ENCODE results near the gene ASPN. TPM values are rescaled to one million over a fixed set of nuclear protein-coding genes. Genes with fewer than 3 reads are reported as not detected.

ASPN gene
- total and polyA plus RNA-seq, 10 of the 15 experiments (the other 5 are each of a cell fraction or from before 2014, with no cell fraction given): 0.03 to 0.47 (median 0.42) TPM; not detected in 7

GRCh38 chr9:92457576-92457975 lies 24.7 kb downstream of the ASPN start:
- H3K4me3 ChIP-seq: no peak overlapping the region
- in situ Hi-C loops (cut with MboI): no loop called here
- no peak for FAIRE-seq
- no peak for TF ChIP-seq NR2C2 (IDR thresholded peaks at IDR 0.05; ENCODE audit: borderline replicate concordance, control insufficient read depth, insufficient read length, low read depth)
- TF ChIP-seq ATF7 (IDR thresholded peaks at IDR 0.05; ENCODE audit: low read depth): no peak
- no peak for TF ChIP-seq ZNF217 (IDR thresholded peaks at IDR 0.05)
- TF ChIP-seq STAT1 (conservative IDR thresholded peaks at IDR 0.05): no peak
- no peak for TF ChIP-seq FOXK2 (IDR thresholded peaks at IDR 0.05)
- no peak for TF ChIP-seq PRDM15 (CRISPR knock-in tag; IDR thresholded peaks at IDR 0.05)
- no peak for TF ChIP-seq BHLHE40 (IDR thresholded peaks at IDR 0.05; ENCODE audit: borderline replicate concordance in 1 of 2, low read depth in 2 of 2, low read length in 1 of 2)
- no peak for TF ChIP-seq ZNF207 (IDR thresholded peaks at IDR 0.05; ENCODE audit: borderline replicate concordance)
- TF ChIP-seq BACH1 (IDR thresholded peaks at IDR 0.05; ENCODE audit: borderline replicate concordance): no peak
- TF ChIP-seq ESRRA (IDR thresholded peaks at IDR 0.05; ENCODE audit: low read length): no peak
- no peak for TF ChIP-seq ZNF622 (IDR thresholded peaks at IDR 0.05)
- no peak for TF ChIP-seq NR2F1 (conservative IDR thresholded peaks at IDR 0.05)
- no peak for TF ChIP-seq ZNF274 (IDR thresholded peaks at IDR 0.05; ENCODE audit: insufficient read depth, insufficient read length)
- no peak for TF ChIP-seq PML (IDR thresholded peaks at IDR 0.05; ENCODE audit: low read length)
- TF ChIP-seq SRF (IDR thresholded peaks at IDR 0.05; ENCODE audit: low read depth in 2 of 2, low read length in 2 of 2): no peak
- no peak for TF ChIP-seq CBX3 (IDR thresholded peaks at IDR 0.05; ENCODE audit: borderline replicate concordance, low read depth)
- TF ChIP-seq RBBP5 (conservative IDR thresholded peaks at IDR 0.05): no peak
- TF ChIP-seq USF1 (IDR thresholded peaks at IDR 0.05; ENCODE audit: borderline replicate concordance, extremely low read length, insufficient read depth, low read depth, low read length): no peak
- TF ChIP-seq ASH2L (IDR thresholded peaks at IDR 0.05; ENCODE audit: borderline replicate concordance, low read depth): no peak
- no TSS peak for BruUV-seq (replicated peaks)
- H3K9ac ChIP-seq (ENCODE audit: control insufficient read depth, insufficient read depth, low read length): no peak overlapping the region
- no peak for ATAC-seq
- no peak overlapping the region for H3K27ac ChIP-seq (ENCODE audit: control insufficient read depth, insufficient read depth)
- no peak for DNase-seq (ENCODE audit: low read depth, low spot score)
- 99% methylated on average over 4 of the region's 4 CpGs for WGBS (ENCODE audit: insufficient coverage, insufficient replicate concordance, low lambda C conversion rate, missing lambda C conversion rate)
- no peaks in the 10 kb centered on the region for H3K27me3 ChIP-seq (replicated peaks in 1 of 2; ENCODE audit: control insufficient read depth in 2 of 2, insufficient read depth in 2 of 2, low read length in 1 of 2)
- ChIA-PET POLR2A (no interaction called here), CTCF (no interaction called here), RAD21 (ENCODE audit: unreplicated experiment) (no interaction called here), SMC1A (ENCODE audit: uncharacterized antibody, unreplicated experiment) (no interaction called here)
- H3K4me1 ChIP-seq (ENCODE audit: control insufficient read depth, insufficient read depth, low read length): no peaks in the 10 kb centered on the region
- no peaks in the 10 kb centered on the region for H3K9me3 ChIP-seq (replicated peaks; ENCODE audit: control insufficient read depth, insufficient read depth, low read length)
- no peaks in the 10 kb centered on the region for H4K20me1 ChIP-seq (ENCODE audit: control insufficient read depth, insufficient read depth)
- H3K79me2 ChIP-seq (ENCODE audit: control insufficient read depth, insufficient read depth, low read length): no peaks in the 10 kb centered on the region
- no peak overlapping the region for H2AFZ ChIP-seq (ENCODE audit: control insufficient read depth, low read depth, low read length)
- no peaks in the 10 kb centered on the region for H3K36me3 ChIP-seq (ENCODE audit: control insufficient read depth in 2 of 2, insufficient read depth in 2 of 2, low read length in 1 of 2)
- intact Hi-C loops (cut with micrococcal nuclease; ENCODE audit: unreplicated experiment): no loop called here
- H3K4me2 ChIP-seq (ENCODE audit: control insufficient read depth, insufficient read depth): no peak overlapping the region

Data from GM12878 (cell line).